Loucy (cell line): ENCODE data around the gene ALAD.

ENCODE experiments used
- CTCF ChIP-seq: fragments of 200-600 bp; sonication (generic); conservative IDR thresholded peaks from 2 replicates; pipeline ENCODE4 v1.5.1; 2014; ENCODE audit warnings: mild to moderate bottlenecking, antibody characterized with exemption, low read length
- EZH2phosphoT487 ChIP-seq: fragments of 200-600 bp; IDR thresholded peaks from 2 replicates; pipeline ENCODE4 v1.6.1; 2018; ENCODE audit warnings: antibody characterized with exemption, mild to moderate bottlenecking, moderate library complexity, borderline replicate concordance

- TF ChIP-seq CTCF: no peak
- no peak for TF ChIP-seq EZH2phosphoT487
These were observed 43.7 kb upstream of the ALAD start for GRCh38 chr9:113444736-113445135.
